Measurements from ENCODE around the gene KCTD4.

GRCh38 chr13:45208132-45208531 lies 7.3 kb upstream of the KCTD4 start:
- TF ChIP-seq, protein P1, sequence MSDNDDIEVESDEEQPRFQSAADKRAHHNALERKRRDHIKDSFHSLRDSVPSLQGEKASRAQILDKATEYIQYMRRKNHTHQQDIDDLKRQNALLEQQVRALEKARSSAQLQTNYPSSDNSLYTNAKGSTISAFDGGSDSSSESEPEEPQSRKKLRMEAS (IDR thresholded peaks at IDR 0.05; ENCODE audit: insufficient read depth, insufficient read length): no peak
- TF ChIP-seq, protein P2, sequence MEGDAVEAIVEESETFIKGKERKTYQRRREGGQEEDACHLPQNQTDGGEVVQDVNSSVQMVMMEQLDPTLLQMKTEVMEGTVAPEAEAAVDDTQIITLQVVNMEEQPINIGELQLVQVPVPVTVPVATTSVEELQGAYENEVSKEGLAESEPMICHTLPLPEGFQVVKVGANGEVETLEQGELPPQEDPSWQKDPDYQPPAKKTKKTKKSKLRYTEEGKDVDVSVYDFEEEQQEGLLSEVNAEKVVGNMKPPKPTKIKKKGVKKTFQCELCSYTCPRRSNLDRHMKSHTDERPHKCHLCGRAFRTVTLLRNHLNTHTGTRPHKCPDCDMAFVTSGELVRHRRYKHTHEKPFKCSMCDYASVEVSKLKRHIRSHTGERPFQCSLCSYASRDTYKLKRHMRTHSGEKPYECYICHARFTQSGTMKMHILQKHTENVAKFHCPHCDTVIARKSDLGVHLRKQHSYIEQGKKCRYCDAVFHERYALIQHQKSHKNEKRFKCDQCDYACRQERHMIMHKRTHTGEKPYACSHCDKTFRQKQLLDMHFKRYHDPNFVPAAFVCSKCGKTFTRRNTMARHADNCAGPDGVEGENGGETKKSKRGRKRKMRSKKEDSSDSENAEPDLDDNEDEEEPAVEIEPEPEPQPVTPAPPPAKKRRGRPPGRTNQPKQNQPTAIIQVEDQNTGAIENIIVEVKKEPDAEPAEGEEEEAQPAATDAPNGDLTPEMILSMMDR (IDR thresholded peaks at IDR 0.05; ENCODE audit: extremely low read depth in 1 of 2, insufficient read depth in 1 of 2, low read depth in 1 of 2, low read length in 2 of 2): no peak
- no peak for TF ChIP-seq POLR2A (IDR thresholded peaks at IDR 0.05; ENCODE audit: low read depth, low read length)
